H9 (cell line): ENCODE measurements around the gene CREB5. TPM values are rescaled to one million over a fixed set of nuclear protein-coding genes. Genes with fewer than 3 reads are reported as not detected.

Experiments
- DNase-seq: peaks from one replicate; pipeline ENCODE4 v3.0.0-alpha.2; 2017
- H2AFZ ChIP-seq: one replicate; pipeline ENCODE4 v1.6.1; 2013; ENCODE audit warnings: mild to moderate bottlenecking, low read length, control low read depth, moderate library complexity
- H2AK5ac ChIP-seq: 2 replicates; pipeline ENCODE4 v1.6.1; 2013; ENCODE audit warnings: low read length, control low read depth, mixed read lengths; ENCODE audit not compliant: insufficient read length
- H2BK120ac ChIP-seq: one replicate; pipeline ENCODE4 v1.6.1; 2013; ENCODE audit warnings: low read depth, mild to moderate bottlenecking, low read length, control low read depth, inconsistent platforms; ENCODE audit not compliant: poor library complexity, severe bottlenecking
- H2BK12ac ChIP-seq: 2 replicates; pipeline ENCODE4 v1.6.1; 2013; ENCODE audit warnings: low read length, control low read depth, mixed read lengths, low read depth; ENCODE audit not compliant: insufficient read length
- H2BK15ac ChIP-seq: 2 replicates; pipeline ENCODE4 v1.6.1; 2013; ENCODE audit warnings: low read depth, low read length, control low read depth
- H2BK20ac ChIP-seq: one replicate; pipeline ENCODE4 v1.6.1; 2013; ENCODE audit warnings: low read depth, mild to moderate bottlenecking, low read length, control low read depth, inconsistent platforms; ENCODE audit not compliant: poor library complexity, severe bottlenecking
- H2BK5ac ChIP-seq: 2 replicates; pipeline ENCODE4 v1.6.1; 2013; ENCODE audit warnings: low read length, control low read depth, mixed read lengths; ENCODE audit not compliant: insufficient read length
- H3K14ac ChIP-seq: 2 replicates; pipeline ENCODE4 v1.6.1; 2013; ENCODE audit warnings: low read length, control low read depth; ENCODE audit not compliant: insufficient read depth
- H3K18ac ChIP-seq: 2 replicates; pipeline ENCODE4 v1.6.1; 2013; ENCODE audit warnings: low read depth, mild to moderate bottlenecking, mixed read lengths, low read length, control low read depth; ENCODE audit not compliant: insufficient read length
- H3K23ac ChIP-seq: 2 replicates; pipeline ENCODE4 v1.6.1; 2013; ENCODE audit warnings: low read length, control low read depth, mixed read lengths, low read depth; ENCODE audit not compliant: insufficient read length
- H3K23me2 ChIP-seq: 2 replicates; pipeline ENCODE4 v1.6.1; 2013; ENCODE audit warnings: low read depth, mild to moderate bottlenecking, mixed read lengths, low read length, control low read depth; ENCODE audit not compliant: insufficient read length, poor library complexity, severe bottlenecking
- H3K27ac ChIP-seq: 2 replicates; pipeline ENCODE4 v1.5.1; 2013; ENCODE audit warnings: low read length, control low read depth, mixed read lengths, low read depth; ENCODE audit not compliant: insufficient read length
- H3K27me3 ChIP-seq: 2 replicates; pipeline ENCODE4 v1.6.1; 2013; ENCODE audit warnings: low read length, control low read depth, inconsistent platforms; ENCODE audit not compliant: insufficient read depth
- H3K4ac ChIP-seq: 2 replicates; pipeline ENCODE4 v1.6.1; 2013; ENCODE audit warnings: low read depth, mild to moderate bottlenecking, control low read depth, inconsistent platforms, low read length, moderate library complexity
- H3K4me1 ChIP-seq: 2 replicates; pipeline ENCODE4 v1.6.1; 2013; ENCODE audit warnings: low read length, control low read depth, inconsistent platforms; ENCODE audit not compliant: insufficient read depth
- H3K4me2 ChIP-seq: 2 replicates; pipeline ENCODE4 v1.6.1; 2013; ENCODE audit warnings: low read length, control low read depth, mixed read lengths; ENCODE audit not compliant: insufficient read length, insufficient read depth
- H3K56ac ChIP-seq: 2 replicates; pipeline ENCODE4 v1.6.1; 2013; ENCODE audit warnings: low read depth, mild to moderate bottlenecking, mixed read lengths, low read length, control low read depth; ENCODE audit not compliant: insufficient read length
- H3K79me1 ChIP-seq: 2 replicates; pipeline ENCODE4 v1.6.1; 2013; ENCODE audit warnings: low read depth, mild to moderate bottlenecking, moderate library complexity, low read length, control low read depth, inconsistent platforms; ENCODE audit not compliant: insufficient read depth, poor library complexity, severe bottlenecking
- H3K79me2 ChIP-seq: 2 replicates; pipeline ENCODE4 v1.6.1; 2013; ENCODE audit warnings: low read length, control low read depth, inconsistent platforms; ENCODE audit not compliant: insufficient read depth
- H3K9ac ChIP-seq: 2 replicates; pipeline ENCODE4 v1.6.1; 2013; ENCODE audit warnings: low read length, control low read depth, mixed read lengths; ENCODE audit not compliant: insufficient read length; ENCODE audit errors: extremely low read depth
- H3K9me3 ChIP-seq: one replicate; pipeline ENCODE4 v1.6.1; 2013; ENCODE audit warnings: low read depth, low read length, inconsistent platforms; ENCODE audit not compliant: control insufficient read depth
- H3T11ph ChIP-seq: one replicate; pipeline ENCODE4 v1.6.1; 2013; ENCODE audit warnings: mild to moderate bottlenecking, low read length, control low read depth, inconsistent platforms
- H4K20me1 ChIP-seq: one replicate; pipeline ENCODE4 v1.6.1; 2013; ENCODE audit not compliant: control insufficient read depth, insufficient read length, insufficient read depth
- H4K5ac ChIP-seq: 2 replicates; pipeline ENCODE4 v1.6.1; 2013; ENCODE audit warnings: low read depth, mild to moderate bottlenecking, mixed read lengths, low read length, control low read depth; ENCODE audit not compliant: insufficient read length
- H4K8ac ChIP-seq: replicated peaks from 2 replicates; pipeline ENCODE4 v1.6.1; 2013; ENCODE audit warnings: low read length, control low read depth, mixed read lengths, low read depth; ENCODE audit not compliant: insufficient read length
- H4K91ac ChIP-seq: 2 replicates; pipeline ENCODE4 v1.6.1; 2013; ENCODE audit warnings: low read depth, mild to moderate bottlenecking, moderate library complexity, mixed read lengths, low read length, control low read depth; ENCODE audit not compliant: insufficient read length
- H3K27ac Mint-ChIP-seq, 3 experiments: 2 replicates in 2 of 3; 3 replicates in 1 of 3; pipeline ENCODE4 v1.8.0; 2020 to 2021; ENCODE audit warnings: mixed read lengths in 3 of 3, mild to moderate bottlenecking in 1 of 3, moderate library complexity in 1 of 3
- H3K27me3 Mint-ChIP-seq: 2 replicates; pipeline ENCODE4 v1.8.0; 2021; ENCODE audit warnings: low read depth, mild to moderate bottlenecking, moderate library complexity, mixed read lengths
- H3K36me3 Mint-ChIP-seq, 3 experiments: 2 replicates in 2 of 3; 3 replicates in 1 of 3; pipeline ENCODE4 v1.8.0; 2020 to 2021; ENCODE audit warnings: low read depth in 3 of 3, mixed read lengths in 3 of 3; ENCODE audit not compliant: insufficient read depth in 1 of 3
- H3K4me1 Mint-ChIP-seq, 2 experiments: 2 replicates each; pipeline ENCODE4 v1.8.0; 2020; ENCODE audit warnings: mixed read lengths in 2 of 2
- H3K4me3 Mint-ChIP-seq, 2 experiments: 2 replicates in 1 of 2; 3 replicates in 1 of 2; pipeline ENCODE4 v1.8.0; 2020 to 2021; ENCODE audit warnings: mild to moderate bottlenecking in 2 of 2, mixed read lengths in 2 of 2, moderate library complexity in 1 of 2
- H3K9me3 Mint-ChIP-seq, 2 experiments: 2 replicates in 1 of 2; 3 replicates in 1 of 2; pipeline ENCODE4 v1.8.0; 2020; ENCODE audit warnings: mild to moderate bottlenecking in 2 of 2, mixed read lengths in 2 of 2, moderate library complexity in 1 of 2
- CTCF ChIP-seq: fragments of 200-600 bp; sonication (generic); conservative IDR thresholded peaks from 3 replicates; pipeline ENCODE4 v1.8.0; 2021; ENCODE audit warnings: antibody characterized with exemption, mild to moderate bottlenecking
- WGBS: extraction: QIAGEN DNeasy Blood & Tissue Kit; methylation state at CpG from one replicate; pipeline ENCODE4 v1.1.7; 2013; ENCODE audit warnings: missing lambda C conversion rate, low lambda C conversion rate, mixed read lengths; ENCODE audit not compliant: insufficient read length; ENCODE audit errors: extremely low coverage; 5-methylcytosine and 5-hydroxymethylcytosine counted together
- total RNA-seq: library from RNA; stranded (reverse); gene quantifications from 2 replicates; pipeline ENCODE4 v1.2.1, GENCODE V29; 2021

The CREB5 gene
- total RNA-seq, 1 experiment from 2014 or later, result 4.0 TPM

- peak overlapping the region; percentile 84 to 92 for H3K4me3 Mint-ChIP-seq
- no peaks in the 10 kb centered on the region for H3K79me2 ChIP-seq
- H3K36me3 Mint-ChIP-seq, result no peaks in the 10 kb centered on the region
- H3K79me1 ChIP-seq, result no peaks in the 10 kb centered on the region
- no CpG with 5 or more reads among the region's 51 CpGs for WGBS
- H3K4me1 ChIP-seq, result peaks cover 4% of the 10 kb centered on the region; the same call in 1 of the 2 replicates
- no peak overlapping the region for H2BK20ac ChIP-seq
- H3K27me3 ChIP-seq, result peaks cover 18% of the 10 kb centered on the region; the same call in 1 of the 2 replicates
- H3K23ac ChIP-seq, result no peak overlapping the region
- H3K27me3 Mint-ChIP-seq, result peaks cover 89% of the 10 kb centered on the region
- H3K4ac ChIP-seq, result no peak overlapping the region
- no peak overlapping the region for H2BK15ac ChIP-seq
- H4K91ac ChIP-seq, result no peak overlapping the region
- H3K23me2 ChIP-seq, result peaks cover 32% of the 10 kb centered on the region
- no peak overlapping the region for H3K9ac ChIP-seq
- H2AFZ ChIP-seq, result no peak overlapping the region
- H3K4me1 Mint-ChIP-seq, result peaks cover 24 to 32% of the 10 kb centered on the region in 2 experiments
- no peaks in the 10 kb centered on the region; a peak in 1 of 5 replicates for H3K9me3 Mint-ChIP-seq
- H3K4me2 ChIP-seq, result peak overlapping the region; percentile 81
- H2BK12ac ChIP-seq, result no peak overlapping the region
- H4K5ac ChIP-seq, result no peak overlapping the region
- H2BK5ac ChIP-seq, result no peak overlapping the region
- no peaks in the 10 kb centered on the region for H4K20me1 ChIP-seq
- no peak overlapping the region for H4K8ac ChIP-seq
- no peak for TF ChIP-seq CTCF
- no peak overlapping the region for H2BK120ac ChIP-seq
- peak overlapping the region; percentile 58; the same call in 1 of the 2 replicates for H3K14ac ChIP-seq
- H3T11ph ChIP-seq, result no peak overlapping the region
- peak overlapping the region in 1 of 3 experiments; percentile 97; a peak in 3 of 7 replicates for H3K27ac Mint-ChIP-seq
- no peak overlapping the region for H3K56ac ChIP-seq
- H3K9me3 ChIP-seq, result no peaks in the 10 kb centered on the region
- H3K27ac ChIP-seq, result no peak overlapping the region
- peak; percentile 86 for DNase-seq
- H3K18ac ChIP-seq, result no peak overlapping the region
- no peak overlapping the region for H2AK5ac ChIP-seq
These were observed 3.2 kb upstream of the CREB5 start for GRCh38 chr7:28408960-28409715.
